HG02642 (cell line): ENCODE measurements around the gene HTN1.
"Not testable (repeated sequence)": the region's sequence is repeated elsewhere in the genome, so short reads cannot be mapped to it uniquely, and the experiment has no call there.

Source experiments
- ATAC-seq: cut with Tn5 transposase; IDR thresholded peaks from one replicate; pipeline ENCODE4 v1.9.1; 2021; ENCODE audit warnings: mild to moderate bottlenecking; ENCODE audit not compliant: unreplicated experiment, poor library complexity

HTN1 gene

DNA sequence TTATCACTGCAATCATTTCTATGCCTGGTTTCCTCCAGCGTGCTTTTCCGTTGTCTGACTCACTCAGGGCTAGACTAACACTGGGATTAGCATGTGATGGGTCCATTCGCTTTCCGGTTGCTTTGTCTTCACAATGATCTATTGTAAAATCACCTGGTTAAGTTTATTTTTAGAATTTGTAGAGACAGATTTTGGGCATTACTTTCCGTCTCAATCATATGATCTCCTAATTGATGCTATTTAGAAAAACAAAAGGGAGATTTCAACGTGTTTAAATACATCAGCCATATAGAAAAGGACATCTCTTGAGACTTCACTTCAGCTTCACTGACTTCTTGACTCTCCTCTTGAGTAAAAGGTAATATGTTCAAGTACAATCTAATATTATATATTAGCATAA, at the start of gene HTN1:
Gene HTN1, plus strand, starts transcription at position 301 of the 400 bp plus-strand sequence. CDS start 2,639 bp downstream, outside the sequence.
- ATAC-seq = not testable (repeated sequence)

DNA sequence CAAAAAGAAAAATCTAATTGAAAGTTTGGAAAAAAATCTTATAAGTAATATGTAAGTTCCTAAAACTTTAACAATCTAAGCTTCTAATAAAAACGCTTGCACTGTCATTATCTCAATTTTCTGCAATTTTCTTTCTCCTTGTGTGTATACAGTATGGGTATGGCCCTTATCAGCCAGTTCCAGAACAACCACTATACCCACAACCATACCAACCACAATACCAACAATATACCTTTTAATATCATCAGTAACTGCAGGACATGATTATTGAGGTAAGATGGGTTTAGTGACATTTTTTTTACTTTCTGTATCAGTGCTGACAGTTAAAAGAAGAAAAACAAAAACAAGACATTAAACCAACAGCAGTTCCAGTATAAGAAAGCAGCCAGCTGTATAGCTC, 49.5 kb upstream of the HTN1 start:
- ATAC-seq = no peak

DNA sequence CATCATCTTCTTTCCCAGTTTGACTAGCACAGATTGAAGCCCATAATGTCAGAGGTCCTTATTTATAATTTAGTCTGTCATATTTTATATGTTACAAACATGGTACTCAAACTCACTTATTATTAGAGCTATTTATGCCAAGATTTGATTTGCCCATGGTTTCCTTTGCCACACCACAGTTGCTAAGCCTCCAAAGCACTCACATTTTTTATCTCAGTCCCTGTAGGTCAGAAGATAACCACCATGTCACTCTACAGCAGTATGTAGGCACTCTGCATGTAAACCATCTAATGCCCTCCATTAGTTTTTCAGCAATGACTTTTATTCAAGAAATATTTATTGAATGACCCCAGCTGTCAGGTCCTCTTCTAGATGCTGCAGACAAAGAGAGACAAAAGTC, 47.7 kb upstream of the HTN1 start:
- no peak for ATAC-seq

DNA sequence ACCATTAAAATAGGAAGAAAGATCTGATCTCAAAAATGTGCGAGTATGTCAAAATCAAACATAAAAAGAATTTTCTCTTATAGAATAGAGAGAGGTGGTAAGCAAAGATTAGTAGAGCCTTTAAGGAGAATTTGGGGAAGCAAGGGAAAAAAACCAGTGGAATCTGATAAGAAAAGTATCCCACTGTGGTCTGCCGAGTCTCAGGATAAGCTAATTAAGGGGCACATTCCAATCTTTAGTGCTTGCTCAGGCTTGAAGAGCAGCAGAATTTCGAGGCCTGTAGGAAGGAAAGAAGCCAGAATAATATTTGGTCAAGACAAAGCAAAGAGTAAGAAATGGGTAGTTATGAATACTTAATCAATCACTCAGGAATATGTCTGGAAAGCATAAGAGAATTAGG, 41.5 kb upstream of the HTN1 start:
- ATAC-seq = no peak

DNA sequence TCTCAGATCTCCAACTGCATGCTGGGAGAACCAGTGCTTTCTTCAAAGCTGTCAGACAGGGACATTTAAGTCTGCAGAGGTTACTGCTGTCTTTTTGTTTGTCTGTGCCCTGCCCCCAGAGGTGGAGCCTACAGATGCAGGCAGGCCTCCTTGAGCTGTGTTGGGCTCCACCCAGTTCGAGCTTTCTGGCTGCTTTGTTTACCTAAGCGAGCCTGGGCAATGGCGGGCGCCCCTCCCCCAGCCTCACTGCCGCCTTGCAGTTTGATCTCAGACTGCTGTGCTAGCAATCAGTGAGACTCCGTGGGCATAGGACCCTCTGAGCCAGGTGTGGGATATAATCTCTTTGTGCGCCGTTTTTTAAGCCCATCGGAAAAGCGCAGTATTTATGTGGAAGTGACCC, 31.2 kb upstream of the HTN1 start:
- not testable (repeated sequence) for ATAC-seq

DNA sequence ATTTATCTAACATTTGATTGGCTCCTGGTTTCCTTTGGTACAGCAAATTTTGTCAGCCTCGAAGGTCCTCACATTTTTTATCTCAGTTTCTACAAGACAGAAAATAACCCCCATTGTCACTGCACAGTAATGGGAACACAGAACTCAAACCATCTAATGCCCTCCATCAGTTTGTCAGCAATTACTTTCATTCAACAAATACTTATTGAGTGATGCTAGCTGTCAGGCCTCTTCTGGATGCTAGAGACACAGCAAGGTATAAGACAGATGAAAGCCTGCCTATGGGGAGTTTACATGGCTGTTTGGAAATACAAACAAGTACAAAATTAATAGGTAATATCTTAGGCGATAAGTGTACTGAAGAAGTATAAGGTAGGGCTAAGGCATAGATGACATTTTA, 27.0 kb upstream of the HTN1 start:
- ATAC-seq = no peak

DNA sequence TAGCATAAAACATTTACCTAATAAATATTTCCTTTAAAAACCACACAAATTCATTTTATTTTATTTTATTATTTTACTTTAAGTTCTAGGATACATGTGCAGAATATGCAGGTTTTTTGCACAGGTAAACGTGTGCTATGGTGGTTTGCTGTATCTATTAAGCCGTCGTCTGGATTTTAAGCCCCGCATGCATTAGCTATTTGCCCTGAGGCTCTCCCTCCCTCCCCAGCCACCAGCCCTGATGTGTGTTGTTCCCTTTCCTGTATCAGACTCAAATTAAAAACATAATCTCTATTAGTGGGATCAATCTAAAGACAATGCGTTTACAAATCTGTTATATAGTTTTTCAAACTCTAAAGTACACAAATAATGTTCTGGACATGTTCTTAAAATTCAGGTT, 23.2 kb upstream of the HTN1 start:
- no peak for ATAC-seq

DNA sequence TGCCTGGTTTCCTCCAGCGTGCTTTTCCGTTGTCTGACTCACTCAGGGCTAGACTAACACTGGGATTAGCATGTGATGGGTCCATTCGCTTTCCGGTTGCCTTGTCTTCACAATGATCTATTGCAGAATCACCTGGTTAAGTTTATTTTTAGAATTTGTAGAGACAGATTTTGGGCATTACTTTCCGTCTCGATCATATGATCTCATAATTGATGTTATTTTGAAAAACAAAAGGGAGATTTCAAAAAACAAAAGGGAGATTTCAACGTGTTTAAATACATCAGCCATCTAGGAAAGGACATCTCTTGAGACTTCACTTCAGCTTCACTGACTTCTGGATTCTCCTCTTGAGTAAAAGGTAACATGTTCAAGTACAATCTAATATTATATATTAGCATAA, 22.1 kb upstream of the HTN1 start, which contains the start of gene HTN3:
Gene HTN3, plus strand, starts transcription at position 301 of the 400 bp plus-strand sequence. CDS start 2,282 bp downstream, outside the sequence.
- ATAC-seq = not testable (repeated sequence)

DNA sequence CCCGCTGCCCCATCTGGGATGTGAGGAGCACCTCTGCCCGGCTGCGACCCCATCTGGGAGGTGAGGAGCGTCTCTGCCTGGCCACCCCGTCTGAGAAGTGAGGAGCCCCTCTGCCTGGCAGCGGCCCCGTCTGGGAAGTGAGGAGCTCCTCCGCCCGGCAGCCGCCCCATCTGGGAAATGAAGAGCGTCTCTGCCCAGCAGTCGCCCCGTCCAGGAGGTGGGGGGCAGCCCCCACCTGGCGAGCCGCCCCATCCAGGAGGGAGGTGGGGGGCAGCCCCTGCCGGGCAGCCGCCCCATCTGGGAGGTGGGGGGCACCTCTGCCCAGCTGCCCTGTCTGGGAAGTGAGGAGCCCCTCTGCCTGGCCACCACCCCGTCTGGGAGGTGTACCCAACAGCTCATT, 12.7 kb upstream of the HTN1 start:
- ATAC-seq = not testable (repeated sequence)

DNA sequence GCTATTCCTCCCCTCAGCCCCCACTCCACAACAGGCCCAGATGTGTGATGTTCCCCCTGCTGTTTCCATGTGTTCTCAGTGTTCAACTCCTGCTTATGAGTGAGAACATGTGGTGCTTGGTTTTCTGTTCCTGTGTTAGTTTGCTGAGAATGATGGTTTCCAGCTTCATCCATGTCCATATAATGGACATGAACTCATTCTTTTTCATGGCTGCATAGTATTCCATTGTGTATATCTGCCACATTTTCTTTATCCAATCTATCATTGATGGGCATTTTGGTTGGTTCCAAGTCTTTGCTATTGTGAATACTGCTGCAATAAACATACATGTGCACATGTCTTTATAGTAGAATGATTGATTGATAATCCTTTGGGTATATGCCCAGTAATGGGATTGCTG, 10.3 kb upstream of the HTN1 start:
- ATAC-seq = not testable (repeated sequence)

DNA sequence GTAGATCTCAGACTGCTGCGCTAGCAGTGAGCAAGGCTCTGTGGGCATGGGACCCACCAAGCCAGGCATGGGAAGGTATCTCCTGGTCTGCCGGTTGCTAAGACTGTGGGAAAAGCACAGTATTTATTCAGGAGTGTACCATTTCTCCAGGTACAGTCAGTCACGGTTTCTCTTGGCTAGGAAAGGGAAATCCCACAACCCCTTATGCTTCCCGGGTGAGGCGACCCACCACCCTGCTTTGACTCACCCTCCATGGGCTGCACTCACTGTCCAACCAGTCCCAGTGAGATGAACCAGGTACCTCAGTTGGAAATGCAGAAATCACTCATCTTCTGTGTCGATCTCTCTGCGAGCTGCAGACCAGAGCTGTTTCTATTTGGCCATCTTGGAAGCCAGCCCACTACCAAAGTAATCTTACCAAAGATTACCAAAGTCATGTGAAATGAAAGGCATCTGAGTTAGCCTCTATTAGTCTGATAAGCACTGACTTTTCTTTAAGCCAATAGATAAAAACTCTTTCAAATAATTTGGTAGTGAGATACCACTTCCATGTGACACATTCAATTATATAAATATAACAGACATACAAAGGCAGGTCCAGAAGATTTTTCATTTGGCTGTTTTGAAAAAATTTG, 8.5 kb upstream of the HTN1 start:
- ATAC-seq = no peak

DNA sequence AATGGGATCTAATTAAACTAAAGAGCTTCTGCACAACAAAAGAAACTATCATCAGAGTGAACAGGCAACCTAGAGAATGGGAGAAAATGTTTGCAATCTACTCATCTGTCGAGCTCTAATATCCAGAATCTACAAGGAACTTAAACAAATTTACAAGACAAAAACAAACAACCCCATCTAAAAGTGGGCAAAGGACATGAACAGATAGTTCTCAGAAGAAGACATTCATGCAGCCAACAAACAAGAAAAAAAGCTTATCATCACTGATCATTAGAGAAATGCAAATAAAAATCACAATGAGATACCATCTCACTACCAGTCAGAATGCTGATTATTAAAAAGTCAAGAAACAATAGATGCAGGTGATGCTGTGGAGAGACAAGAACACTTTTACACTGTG, 6.3 kb downstream of the HTN1 start:
- not testable (repeated sequence) for ATAC-seq

DNA sequence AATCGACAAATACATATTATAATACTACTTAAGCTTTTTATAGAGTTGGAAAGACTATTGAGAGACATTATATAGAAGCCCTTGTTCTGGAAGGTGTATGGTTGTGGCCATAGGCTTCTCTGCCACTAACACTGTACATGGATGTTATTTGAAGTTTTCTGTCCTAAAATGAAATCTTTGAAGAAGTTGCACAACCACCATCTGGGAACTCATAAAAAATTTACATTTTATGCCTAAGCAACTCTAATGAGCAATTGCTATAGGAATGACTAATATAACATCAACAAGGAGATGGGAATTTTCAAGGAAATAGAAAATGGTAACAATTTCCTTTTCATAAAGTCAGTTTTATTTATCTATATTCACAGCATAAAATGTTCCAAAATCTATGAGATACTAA, 7.4 kb downstream of the HTN1 start:
- ATAC-seq = no peak

DNA sequence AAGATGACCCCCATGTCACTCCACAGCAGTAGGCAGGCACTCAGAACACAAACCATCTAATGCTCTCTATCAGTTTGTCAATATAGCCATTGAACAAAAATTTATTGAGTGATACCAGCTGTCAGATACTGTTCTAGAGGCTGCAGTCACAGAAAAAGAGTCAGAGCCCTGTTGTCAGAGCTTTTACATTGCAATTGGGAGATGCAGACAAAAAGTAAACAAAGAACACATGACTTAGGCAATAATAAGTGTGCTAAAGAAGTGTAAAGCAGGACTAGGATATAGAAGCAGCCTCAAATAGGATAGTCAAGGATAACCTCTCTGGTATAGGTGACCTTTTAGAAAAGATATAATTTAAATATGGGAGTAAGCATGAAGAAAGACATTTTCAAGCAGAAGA, 8.9 kb downstream of the HTN1 start:
- no peak for ATAC-seq

DNA sequence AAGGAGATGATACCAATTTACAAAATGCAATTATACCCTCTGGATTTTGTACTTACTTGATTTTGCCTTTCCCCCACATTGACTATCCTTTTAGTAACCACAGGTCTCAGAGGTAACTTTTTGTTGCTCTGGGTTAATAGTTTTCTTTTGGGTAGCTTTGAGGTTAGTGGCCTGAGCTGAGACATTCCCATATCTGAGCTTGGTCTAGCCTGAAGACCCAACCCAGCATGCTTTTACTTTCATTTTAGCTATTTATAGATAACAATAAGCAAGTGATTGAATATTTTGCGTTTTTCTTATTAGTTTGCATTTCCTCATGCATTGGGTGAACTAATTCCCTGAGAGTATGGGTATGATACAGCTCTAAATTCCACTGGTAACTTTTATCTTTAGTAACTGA, 11.8 kb downstream of the HTN1 start:
- ATAC-seq = peak; percentile 83

DNA sequence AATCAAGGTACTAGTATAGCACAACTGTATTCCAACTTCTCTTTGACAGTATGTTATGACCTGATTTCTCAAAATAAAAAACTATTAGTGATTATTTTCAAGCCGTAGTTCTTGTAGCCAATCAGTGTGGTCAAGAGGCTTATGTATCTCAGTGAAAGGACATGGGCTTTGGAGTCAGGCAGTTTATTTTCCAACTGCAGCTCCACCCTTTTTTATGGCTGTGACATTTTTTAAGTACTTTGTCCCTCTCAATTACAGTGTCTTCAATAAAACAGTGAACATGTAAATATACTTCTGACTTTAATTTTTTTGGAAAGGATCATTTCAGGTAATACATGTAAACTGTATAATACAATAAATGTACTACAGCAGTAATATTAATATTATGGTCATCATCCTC, 30.0 kb downstream of the HTN1 start:
- no peak for ATAC-seq

DNA sequence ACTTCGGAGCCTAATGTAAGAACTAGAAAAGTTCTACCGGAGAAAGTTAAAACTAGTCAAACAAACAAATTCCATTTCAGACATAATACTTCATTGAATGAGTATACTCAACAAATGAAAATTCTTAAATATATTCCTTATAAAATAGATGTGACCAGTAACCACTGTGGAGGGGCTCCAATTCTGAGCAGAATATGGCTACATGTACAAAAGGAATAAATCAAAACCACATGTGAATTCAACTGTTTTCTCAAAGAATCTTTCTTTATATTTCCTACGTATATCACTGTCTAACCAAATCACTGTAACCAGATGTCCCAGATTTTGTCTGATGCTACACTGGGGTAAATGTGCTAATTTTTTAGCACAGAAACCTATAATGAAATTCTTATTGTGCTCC, 49.0 kb downstream of the HTN1 start:
- no peak for ATAC-seq
